NAMALWA (cell line): Measurements from ENCODE around the gene HSPA12A.
A peak's percentile ranks its signal among the peaks of the same experiment; 100 is the strongest.

Experiments
- DNase-seq: peaks from one replicate; pipeline ENCODE4 v3.0.0-alpha.2; 2015; ENCODE audit warnings: low spot score

HSPA12A gene

GRCh38 chr10:116770281-116770680 lies 27.9 kb upstream of the HSPA12A start:
- no peak for DNase-seq

GRCh38 chr10:116769791-116770190 lies 27.4 kb upstream of the HSPA12A start:
- DNase-seq = no peak

GRCh38 chr10:116769368-116769767 lies 27.0 kb upstream of the HSPA12A start:
- no peak for DNase-seq

- no peak for DNase-seq
Observed at GRCh38 chr10:116768786-116769185, 26.4 kb upstream of the HSPA12A start.

- DNase-seq = no peak
Observed at GRCh38 chr10:116766837-116767634, 24.7 kb upstream of the HSPA12A start.

- DNase-seq = no peak
Observed at GRCh38 chr10:116766241-116766827, 24.0 kb upstream of the HSPA12A start.

- peak; percentile 33 for DNase-seq
Observed at GRCh38 chr10:116765648-116766081, 23.3 kb upstream of the HSPA12A start.

GRCh38 chr10:116764979-116765378 lies 22.6 kb upstream of the HSPA12A start:
- DNase-seq = no peak

GRCh38 chr10:116763440-116763839 lies 21.1 kb upstream of the HSPA12A start:
- no peak for DNase-seq

GRCh38 chr10:116761883-116762282 lies 19.5 kb upstream of the HSPA12A start:
- DNase-seq = no peak

GRCh38 chr10:116760919-116761318 lies 18.6 kb upstream of the HSPA12A start:
- no peak for DNase-seq

- DNase-seq = no peak
Observed at GRCh38 chr10:116757246-116757645, 14.9 kb upstream of the HSPA12A start.

- DNase-seq = no peak
Observed at GRCh38 chr10:116756277-116756676, 13.9 kb upstream of the HSPA12A start.

- DNase-seq = no peak
Observed at GRCh38 chr10:116753759-116754158, 11.4 kb upstream of the HSPA12A start.

- no peak for DNase-seq
Observed at GRCh38 chr10:116752969-116753665, 10.8 kb upstream of the HSPA12A start.

- no peak for DNase-seq
Observed at GRCh38 chr10:116752563-116752962, 10.2 kb upstream of the HSPA12A start.

- no peak for DNase-seq
Observed at GRCh38 chr10:116748471-116748870, 6.1 kb upstream of the HSPA12A start.

- no peak for DNase-seq
Observed at GRCh38 chr10:116748041-116748440, 5.7 kb upstream of the HSPA12A start.

- DNase-seq = no peak
Observed at GRCh38 chr10:116747325-116747724, 5.0 kb upstream of the HSPA12A start.

- no peak for DNase-seq
Observed at GRCh38 chr10:116744885-116745284, 2.5 kb upstream of the HSPA12A start.

- DNase-seq = no peak
Observed at GRCh38 chr10:116744163-116744753, 1.9 kb upstream of the HSPA12A start.

- DNase-seq = no peak
Observed at GRCh38 chr10:116743266-116744064, 1.1 kb upstream of the HSPA12A start.
